DND-41 (cell line): ENCODE data around the gene YTHDF1.
"Not testable (repeated sequence)": the region's sequence is repeated elsewhere in the genome, so short reads cannot be mapped to it uniquely, and the experiment has no call there.

ENCODE experiments used
- ATAC-seq: fragments of 200-7000 bp; cut with Tn5 transposase; 3 replicates; pipeline ENCODE4 v1.9.1; 2021; ENCODE audit warnings: low read depth; ENCODE audit not compliant: insufficient read depth
- DNase-seq: peaks from one replicate; pipeline ENCODE4 v3.0.0-alpha.2; 2020
- H2AFZ ChIP-seq: 2 replicates; pipeline ENCODE4 v1.6.0; 2012; ENCODE audit warnings: low read depth, low read length
- H3K27ac ChIP-seq: 2 replicates; pipeline ENCODE4 v1.5.1; 2012; ENCODE audit warnings: low read length, inconsistent platforms
- H3K27me3 ChIP-seq: fragments of 200-600 bp; sonication (generic); 2 replicates; pipeline ENCODE4 v1.6.0; 2012; ENCODE audit warnings: low read length, mild to moderate bottlenecking, inconsistent platforms; ENCODE audit not compliant: insufficient read depth, poor library complexity
- H3K36me3 ChIP-seq: 2 replicates; pipeline ENCODE4 v1.5.1; 2012; ENCODE audit warnings: low read length, inconsistent platforms; ENCODE audit not compliant: insufficient read depth
- H3K4me1 ChIP-seq: 2 replicates; pipeline ENCODE4 v1.5.1; 2012; ENCODE audit warnings: mild to moderate bottlenecking, low read length; ENCODE audit not compliant: insufficient read depth
- H3K4me2 ChIP-seq: 2 replicates; pipeline ENCODE4 v1.6.0; 2012; ENCODE audit warnings: mild to moderate bottlenecking, moderate library complexity, low read length, inconsistent platforms; ENCODE audit not compliant: insufficient read depth
- H3K4me3 ChIP-seq, 2 experiments: fragments of 200-600 bp in 1 of 2; shearing (Covaris generic) in 1 of 2; 2 replicates each; pipeline ENCODE4 v1.5.1; 2012 to 2016; ENCODE audit warnings: inconsistent platforms in 2 of 2, low read length in 2 of 2, mild to moderate bottlenecking in 2 of 2, low read depth in 1 of 2, moderate library complexity in 1 of 2
- H3K79me2 ChIP-seq: 2 replicates; pipeline ENCODE4 v1.6.0; 2012; ENCODE audit warnings: low read length, inconsistent platforms; ENCODE audit not compliant: insufficient read depth
- H3K9ac ChIP-seq: 2 replicates; pipeline ENCODE4 v1.6.0; 2012; ENCODE audit warnings: low read depth, mild to moderate bottlenecking, inconsistent platforms, low read length, moderate library complexity
- H3K9me3 ChIP-seq: 2 replicates; pipeline ENCODE4 v1.5.1; 2012; ENCODE audit warnings: low read length, moderate library complexity, mild to moderate bottlenecking, inconsistent platforms; ENCODE audit not compliant: insufficient read depth, severe bottlenecking
- H4K20me1 ChIP-seq: 2 replicates; pipeline ENCODE4 v1.6.0; 2012; ENCODE audit warnings: low read length; ENCODE audit not compliant: insufficient read depth
- EZH2 ChIP-seq: IDR thresholded peaks from 3 replicates; pipeline ENCODE4 v1.6.1; 2012; ENCODE audit warnings: borderline replicate concordance, low read depth, mild to moderate bottlenecking, moderate library complexity, low read length, inconsistent platforms; ENCODE audit not compliant: severe bottlenecking
- TF ChIP-seq, protein P1 (sequence below): IDR thresholded peaks from 2 replicates; pipeline ENCODE4 v1.5.1; 2012; ENCODE audit warnings: borderline replicate concordance, low read length, moderate library complexity, mild to moderate bottlenecking; ENCODE audit not compliant: poor library complexity, severe bottlenecking; ENCODE audit errors: extremely low read depth

Gene YTHDF1

DNA sequence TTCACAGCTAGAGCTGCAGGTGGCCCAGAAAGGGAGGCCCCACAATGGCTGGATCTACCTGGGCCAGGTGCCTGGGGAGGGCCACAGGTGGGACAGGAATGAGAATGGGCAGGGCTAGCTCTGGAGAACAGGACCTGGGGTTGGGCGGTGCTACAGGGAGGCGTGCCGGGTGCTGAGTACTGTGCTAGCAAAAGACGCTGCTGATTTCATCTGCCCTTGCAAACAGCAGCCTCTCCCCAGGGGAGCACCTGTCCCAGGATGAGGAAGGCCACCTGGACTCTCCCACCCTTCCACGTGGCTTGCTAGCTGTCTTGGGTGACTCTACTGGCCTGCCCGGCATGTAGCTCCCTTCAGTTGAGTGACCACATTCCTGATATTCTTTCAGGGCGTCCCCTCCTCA is 6.6 kb upstream of the YTHDF1 start:
- no peaks in the 10 kb centered on the region for H3K4me1 ChIP-seq
- no peak for ATAC-seq
- H2AFZ ChIP-seq: no peak overlapping the region
- H3K9ac ChIP-seq: no peak overlapping the region
- H4K20me1 ChIP-seq: peaks cover 16% of the 10 kb centered on the region
- no peak overlapping the region for H3K4me3 ChIP-seq
- peaks cover 11% of the 10 kb centered on the region for H3K27me3 ChIP-seq
- no peak overlapping the region for H3K4me2 ChIP-seq
- no peaks in the 10 kb centered on the region for H3K79me2 ChIP-seq
- no peaks in the 10 kb centered on the region for H3K36me3 ChIP-seq
- TF ChIP-seq, protein P1, sequence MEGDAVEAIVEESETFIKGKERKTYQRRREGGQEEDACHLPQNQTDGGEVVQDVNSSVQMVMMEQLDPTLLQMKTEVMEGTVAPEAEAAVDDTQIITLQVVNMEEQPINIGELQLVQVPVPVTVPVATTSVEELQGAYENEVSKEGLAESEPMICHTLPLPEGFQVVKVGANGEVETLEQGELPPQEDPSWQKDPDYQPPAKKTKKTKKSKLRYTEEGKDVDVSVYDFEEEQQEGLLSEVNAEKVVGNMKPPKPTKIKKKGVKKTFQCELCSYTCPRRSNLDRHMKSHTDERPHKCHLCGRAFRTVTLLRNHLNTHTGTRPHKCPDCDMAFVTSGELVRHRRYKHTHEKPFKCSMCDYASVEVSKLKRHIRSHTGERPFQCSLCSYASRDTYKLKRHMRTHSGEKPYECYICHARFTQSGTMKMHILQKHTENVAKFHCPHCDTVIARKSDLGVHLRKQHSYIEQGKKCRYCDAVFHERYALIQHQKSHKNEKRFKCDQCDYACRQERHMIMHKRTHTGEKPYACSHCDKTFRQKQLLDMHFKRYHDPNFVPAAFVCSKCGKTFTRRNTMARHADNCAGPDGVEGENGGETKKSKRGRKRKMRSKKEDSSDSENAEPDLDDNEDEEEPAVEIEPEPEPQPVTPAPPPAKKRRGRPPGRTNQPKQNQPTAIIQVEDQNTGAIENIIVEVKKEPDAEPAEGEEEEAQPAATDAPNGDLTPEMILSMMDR: no peak
- TF ChIP-seq EZH2: no peak
- H3K9me3 ChIP-seq: no peaks in the 10 kb centered on the region
- H3K27ac ChIP-seq: no peak overlapping the region
- DNase-seq: no peak

DNA sequence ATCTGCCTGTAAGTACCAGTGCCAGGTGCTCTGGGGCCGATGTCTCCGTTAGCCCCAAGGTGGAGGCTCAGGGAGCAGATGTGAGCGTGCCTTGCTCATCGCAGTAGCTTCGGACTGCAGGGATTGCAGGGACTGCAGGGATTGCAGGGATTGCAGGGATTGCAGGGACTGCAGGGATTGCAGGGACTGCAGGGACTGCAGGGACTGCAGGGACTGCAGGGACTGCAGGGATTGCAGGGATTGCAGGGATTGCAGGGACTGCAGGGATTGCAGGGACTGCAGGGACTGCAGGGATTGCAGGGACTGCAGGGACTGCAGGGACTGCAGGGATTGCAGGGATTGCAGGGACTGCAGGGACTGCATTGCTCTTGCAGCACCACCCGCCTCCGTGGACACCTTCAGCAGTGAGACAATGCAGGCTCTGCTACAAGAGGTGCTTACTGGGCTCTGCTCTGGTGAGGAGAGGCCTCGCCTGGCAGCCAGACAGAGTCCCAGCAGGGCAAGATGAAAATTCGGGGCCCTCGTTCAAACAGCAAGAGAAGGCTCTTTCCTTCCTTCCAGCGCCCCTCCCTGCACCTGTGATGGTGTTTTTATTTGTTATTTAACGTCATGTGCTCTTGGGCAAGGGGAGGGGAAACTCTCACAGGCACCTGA is 5.6 kb upstream of the YTHDF1 start:
- H3K4me1 ChIP-seq, DNase-seq, H3K36me3 ChIP-seq, H3K4me2 ChIP-seq, H3K4me3 ChIP-seq, H2AFZ ChIP-seq, H3K9ac ChIP-seq, H3K79me2 ChIP-seq, ATAC-seq, H3K27ac ChIP-seq, H3K9me3 ChIP-seq: not testable (repeated sequence)
- H4K20me1 ChIP-seq: peaks cover 16% of the 10 kb centered on the region
- peaks cover 11% of the 10 kb centered on the region for H3K27me3 ChIP-seq

DNA sequence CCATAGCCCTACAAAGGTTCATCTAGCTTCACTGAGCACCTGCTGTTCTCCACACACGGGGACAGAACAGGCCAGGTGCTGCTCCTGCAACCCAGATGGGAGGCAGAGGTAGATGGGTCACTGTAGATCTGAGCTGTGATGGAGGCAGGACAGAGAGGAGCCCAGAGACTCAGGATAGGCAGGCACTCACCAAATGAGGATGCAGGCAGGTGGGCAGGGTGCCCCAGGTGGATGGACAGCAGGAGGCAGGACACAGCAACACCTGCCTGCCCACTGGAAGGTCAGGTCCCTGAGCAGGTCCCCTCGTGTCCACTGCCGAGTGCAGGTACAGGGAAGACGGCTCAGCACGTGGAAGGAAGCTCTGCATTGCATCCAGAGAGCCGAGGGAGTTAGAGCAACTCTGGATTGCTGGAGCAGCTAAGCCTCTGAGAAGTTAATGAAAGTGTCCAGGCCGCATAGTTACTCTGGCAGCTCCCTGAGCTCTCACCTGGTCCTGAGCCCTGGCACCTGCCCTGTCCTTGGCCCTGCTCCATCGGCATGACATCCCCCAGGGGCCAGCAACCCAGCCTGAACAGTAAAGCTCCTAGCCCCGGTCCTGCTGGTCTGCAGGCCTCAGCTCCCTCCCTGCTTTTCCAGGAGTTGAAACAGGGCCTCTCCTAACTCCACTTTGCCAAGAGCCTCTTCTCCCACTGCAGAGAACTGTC is 4.9 kb upstream of the YTHDF1 start:
- Histone ChIP-seq H4K20me1 (peaks cover 16% of the 10 kb centered on the region), H3K79me2 (no peaks in the 10 kb centered on the region), H3K4me2 (no peak overlapping the region), H3K4me1 (peaks cover 10% of the 10 kb centered on the region), H3K4me3 (no peak overlapping the region), H3K27ac (no peak overlapping the region), H3K9ac (no peak overlapping the region), H2AFZ (no peak overlapping the region), H3K9me3 (no peaks in the 10 kb centered on the region), H3K36me3 (no peaks in the 10 kb centered on the region), H3K27me3 (peaks cover 11% of the 10 kb centered on the region)
- ATAC-seq (no peak), DNase-seq (no peak)
- TF ChIP-seq, protein P1: no peak
- no peak for TF ChIP-seq EZH2

DNA sequence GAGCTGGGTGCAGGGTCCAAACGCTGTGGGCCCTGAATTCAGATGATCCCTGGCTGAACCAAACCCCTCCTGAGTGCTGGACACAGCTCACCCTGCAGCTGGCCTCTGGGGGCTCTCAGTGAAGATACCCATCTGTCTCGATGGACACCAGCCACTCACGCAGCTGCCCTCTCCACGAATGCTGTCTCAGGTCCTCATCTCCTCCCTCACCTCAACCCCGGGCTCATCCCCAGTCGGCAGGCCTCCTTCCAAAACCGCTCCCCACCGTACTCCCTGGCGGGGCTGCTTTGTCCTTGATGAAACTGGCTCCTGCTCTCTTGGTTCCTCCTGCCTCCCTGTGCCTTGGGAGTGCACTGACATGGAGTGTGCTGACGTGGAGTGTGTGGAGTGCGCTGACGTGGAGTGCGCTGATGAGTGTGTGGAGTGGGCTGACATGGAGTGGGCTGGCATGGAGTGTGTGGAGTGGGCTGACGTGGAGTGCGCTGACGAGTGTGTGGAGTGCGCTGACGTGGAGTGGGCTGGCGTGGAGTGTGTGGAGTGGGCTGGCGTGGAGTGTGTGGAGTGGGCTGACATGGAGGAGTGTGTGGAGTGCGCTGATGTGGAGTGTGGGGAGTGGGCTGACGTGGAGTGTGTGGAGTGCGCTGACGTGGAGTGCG is 4.1 kb upstream of the YTHDF1 start:
- Histone ChIP-seq H3K9me3 (no peaks in the 10 kb centered on the region), H3K4me3 (no peak overlapping the region), H3K36me3 (peaks cover 5% of the 10 kb centered on the region; the same call in 1 of the 2 replicates), H3K79me2 (peaks cover 9% of the 10 kb centered on the region), H2AFZ (no peak overlapping the region), H3K27me3 (peaks cover 11% of the 10 kb centered on the region), H3K4me1 (peaks cover 13% of the 10 kb centered on the region), H4K20me1 (peaks cover 22% of the 10 kb centered on the region), H3K27ac (no peak overlapping the region), H3K9ac (no peak overlapping the region), H3K4me2 (no peak overlapping the region)
- no peak for ATAC-seq
- DNase-seq: no peak
- TF ChIP-seq EZH2: no peak
- TF ChIP-seq, protein P1: no peak
